Psoas muscle (tissue), 8 donors: ENCODE measurements around the gene SCRT2. TPM values are rescaled to one million over a fixed set of nuclear protein-coding genes. Genes with fewer than 3 reads are reported as not detected.
"Not testable (repeated sequence)": the region's sequence is repeated elsewhere in the genome, so short reads cannot be mapped to it uniquely, and the experiment has no call there.

ENCODE experiments used
- ATAC-seq, 4 donors: fragments of 200-7000 bp; cut with Tn5 transposase; one replicate each; pipeline ENCODE4 v1.9.1; 2020; ENCODE audit warnings: moderate library complexity in 3 of 4, mild to moderate bottlenecking in 2 of 4
- DNase-seq, 2 donors: peaks; one replicate each; pipeline ENCODE4 v3.0.0-alpha.2; 2020
- H3K27ac ChIP-seq: fragments of 200-600 bp; one replicate; pipeline ENCODE4 v1.8.0; 2022
- H3K27me3 ChIP-seq, 3 donors: fragments of 200-600 bp in 1 of 3; one replicate each; pipeline versions ENCODE4 v1.6.1 to v1.8.0; 2013 to 2022; ENCODE audit warnings: low read length in 2 of 3, mild to moderate bottlenecking in 2 of 3, moderate library complexity in 1 of 3; ENCODE audit not compliant: insufficient read depth in 3 of 3
- H3K36me3 ChIP-seq, 2 donors: fragments of 200-600 bp in 1 of 2; one replicate each; pipeline versions ENCODE4 v1.6.1 to v1.8.0; 2013 to 2022; ENCODE audit warnings: low read depth in 1 of 2, mild to moderate bottlenecking in 1 of 2, moderate library complexity in 1 of 2; ENCODE audit not compliant: insufficient read depth in 1 of 2
- H3K4me1 ChIP-seq: fragments of 200-600 bp; one replicate; pipeline ENCODE4 v1.8.0; 2022
- H3K4me3 ChIP-seq: fragments of 200-600 bp; one replicate; pipeline ENCODE4 v1.8.0; 2022; ENCODE audit warnings: mild to moderate bottlenecking
- H3K9me3 ChIP-seq: fragments of 200-600 bp; one replicate; pipeline ENCODE4 v1.8.0; 2022
- CTCF ChIP-seq: fragments of 200-600 bp; IDR thresholded peaks from one replicate; pipeline ENCODE4 v1.8.0; 2022; ENCODE audit warnings: antibody characterized with exemption
- WGBS, 3 donors: extraction: QIAGEN DNeasy Blood & Tissue Kit; methylation state at CpG; one replicate each; pipeline versions ENCODE4 v1.1.6 to v1.1.7; 2013; 5-methylcytosine and 5-hydroxymethylcytosine counted together
- intact Hi-C, 2 donors: fragments of 100-400 bp; cut with DNase I; formaldehyde crosslinking; loops; one replicate each; pipeline versions ENCODE4 v1.11.0 to v1.14.2; 2022
- polyA plus RNA-seq, 3 donors: library from polyadenylated mRNA; stranded (reverse); fragments of 200-250 nt; gene quantifications; one replicate each; pipeline ENCODE4 v1.2.3, GENCODE V29; 2013
- total RNA-seq, 4 donors: library from RNA; stranded (reverse); fragmentation: NEBNext Ultra II Directional in 2 of 4; extraction: Animal tissue kit (Norgen Biotek cat#: 25700) in 2 of 4; gene quantifications; one replicate each; pipeline versions ENCODE4 v1.2.1 to v1.2.4, GENCODE V29; 2021 to 2023
- donor health status: healthy with polysubstance abuse.
- donor health status: DM: no; HTN: no; CAD: no; lungs with moderate emphysema.
- donor health status: Bipolar disorder and iron deficiency.
- donor health status: healthy.
- donor health status: DM: yes; HTN: yes; CAD: no.
- donor health status: DM: no; HTN: no; CAD: no.
- donor health status: DM: no; HTN: no; CAD: no.
- donor health status: DM: yes; HTN: yes; CAD: no.

The SCRT2 gene
- total and polyA plus RNA-seq, 7 donors = not detected

- no peak for DNase-seq
- TF ChIP-seq CTCF = no peak
- WGBS, 3 donors = 73 to 82% (median 77%) methylated on average over 2 of the region's 2 CpGs
- no peaks in the 10 kb centered on the region for H3K9me3 ChIP-seq
- intact Hi-C loops = no loop called here
- no peak overlapping the region for H3K4me3 ChIP-seq
- ATAC-seq = no peak
- H3K4me1 ChIP-seq = peaks cover 3% of the 10 kb centered on the region
- H3K36me3 ChIP-seq = no peaks in the 10 kb centered on the region
- H3K27me3 ChIP-seq = peaks cover 0 to 1% (median 0%) of the 10 kb centered on the region in 3 donors
- H3K27ac ChIP-seq = no peak overlapping the region
Observed at GRCh38 chr20:695165-695866, 19.7 kb upstream of the SCRT2 start.

GRCh38 chr20:694496-694895, 18.9 kb upstream of the SCRT2 start:
- Histone ChIP-seq H3K27me3 (peaks cover 0 to 1% (median 0%) of the 10 kb centered on the region in 3 donors), H3K9me3 (no peaks in the 10 kb centered on the region), H3K4me3 (no peak overlapping the region), H3K27ac (no peak overlapping the region), H3K36me3 (no peaks in the 10 kb centered on the region), H3K4me1 (no peaks in the 10 kb centered on the region)
- TF ChIP-seq CTCF = no peak
- 61 to 74% (median 64%) methylated on average over 4 of the region's 4 CpGs for WGBS, 3 donors
- intact Hi-C loops = no loop called here
- no peak for ATAC-seq
- no peak for DNase-seq

- H3K4me3 ChIP-seq, DNase-seq, H3K27ac ChIP-seq, H3K9me3 ChIP-seq, H3K36me3 ChIP-seq, ATAC-seq, H3K4me1 ChIP-seq, H3K27me3 ChIP-seq, intact Hi-C loops: not testable (repeated sequence)
- WGBS, 3 donors = 84 to 90% (median 89%) methylated on average over 10 of the region's 10 CpGs
Observed at GRCh38 chr20:693786-694185, 18.2 kb upstream of the SCRT2 start.

- ATAC-seq = no peak
- no peak overlapping the region for H3K4me3 ChIP-seq
- no peak for DNase-seq
- peaks cover 0 to 8% (median 3%) of the 10 kb centered on the region in 3 donors for H3K27me3 ChIP-seq
- H3K27ac ChIP-seq = no peak overlapping the region
- no peak for TF ChIP-seq CTCF
- no peaks in the 10 kb centered on the region for H3K36me3 ChIP-seq
- no peaks in the 10 kb centered on the region for H3K4me1 ChIP-seq
- intact Hi-C loops = no loop called here
- WGBS, 3 donors = 35 to 56% (median 41%) methylated on average over 1 of the region's 1 CpG
- H3K9me3 ChIP-seq = no peaks in the 10 kb centered on the region
Observed at GRCh38 chr20:692044-692443, 16.4 kb upstream of the SCRT2 start.

GRCh38 chr20:689947-690346, 14.3 kb upstream of the SCRT2 start:
- Histone ChIP-seq H3K4me3 (no peak overlapping the region), H3K36me3 (no peaks in the 10 kb centered on the region), H3K4me1 (no peaks in the 10 kb centered on the region), H3K27me3 (peaks cover 0 to 8% (median 3%) of the 10 kb centered on the region in 3 donors), H3K27ac (no peak overlapping the region), H3K9me3 (no peaks in the 10 kb centered on the region)
- WGBS, 3 donors = 42 to 57% (median 49%) methylated on average over 1 of the region's 1 CpG
- intact Hi-C loops = no loop called here
- no peak for DNase-seq
- ATAC-seq = no peak
- TF ChIP-seq CTCF = no peak
